ENCODE results near the gene KDM6B.
"Not testable (repeated sequence)": the region's sequence is repeated elsewhere in the genome, so short reads cannot be mapped to it uniquely, and the experiment has no call there.

GRCh38 chr17:7864384-7864783 lies 30.4 kb downstream of the KDM6B start:
- not testable (repeated sequence) for TF ChIP-seq CTCF (IDR thresholded peaks at IDR 0.05; ENCODE audit: poor library complexity, severe bottlenecking); EZH2 (IDR thresholded peaks at IDR 0.05; ENCODE audit: borderline replicate concordance, insufficient read depth, low read length, poor library complexity, severe bottlenecking); POLR2AphosphoS5 (IDR thresholded peaks at IDR 0.05); REST (IDR thresholded peaks at IDR 0.05; ENCODE audit: borderline replicate concordance); TAF1 (IDR thresholded peaks at IDR 0.05; ENCODE audit: low read depth)

All from neural cell (in vitro differentiated cells).